A549 (cell line): ENCODE results near the gene PPP2R2C.

Experiments used
- CTCF ChIP-seq: fragments of >200 bp; sonication (Bioruptor Twin); formaldehyde crosslinking; IDR thresholded peaks from 3 replicates; pipeline ENCODE4 v1.5.1; 2016
- ESRRA ChIP-seq: fragments of 150-350 bp; IDR thresholded peaks from 2 replicates; pipeline ENCODE4 v1.6.1; 2014; ENCODE audit warnings: mild to moderate bottlenecking, low read length, borderline replicate concordance
- MYC ChIP-seq: IDR thresholded peaks from 2 replicates; pipeline ENCODE4 v1.6.1; 2012; ENCODE audit warnings: mild to moderate bottlenecking, inconsistent platforms, low read length, improper control_type of control experiment, borderline replicate concordance
- POLR2A ChIP-seq: IDR thresholded peaks from 2 replicates; pipeline ENCODE4 v1.6.1; 2012; ENCODE audit warnings: mild to moderate bottlenecking, low read length
- POLR2AphosphoS2 ChIP-seq: conservative IDR thresholded peaks from 2 replicates; pipeline ENCODE4 v1.6.1; 2012; ENCODE audit warnings: low read length, improper control_type of control experiment, inconsistent platforms
- RNF2 ChIP-seq: fragments of 200-600 bp; sonication (generic); IDR thresholded peaks from 2 replicates; pipeline ENCODE4 v1.6.1; 2016; ENCODE audit warnings: low read depth, mild to moderate bottlenecking, antibody characterized with exemption, moderate library complexity, borderline replicate concordance
- SMC3 ChIP-seq: fragments of >200 bp; sonication (Bioruptor Twin); formaldehyde crosslinking; IDR thresholded peaks from 3 replicates; pipeline ENCODE4 v1.6.1; 2018; ENCODE audit warnings: inconsistent platforms
- TP53 ChIP-seq: fragments of 250-450 bp; sonication (Bioruptor Pico); IDR thresholded peaks from 2 replicates; pipeline ENCODE4 v1.5.0; 2021; ENCODE audit warnings: mild to moderate bottlenecking, moderate library complexity

GRCh38 chr4:6308899-6309643 is 163.3 kb downstream of the PPP2R2C start:
- TF ChIP-seq TP53 (CRISPR knock-in tag) (no peak), CTCF (no peak), POLR2A (no peak), RNF2 (no peak), MYC (no peak), POLR2AphosphoS2 (no peak), ESRRA (no peak), SMC3 (no peak)
